H54 (cell line): ENCODE data around the gene CAPRIN1.

ENCODE experiments used
- DNase-seq: peaks from one replicate; pipeline ENCODE4 v3.0.0; 2011; ENCODE audit warnings: low spot score, mixed read lengths; ENCODE audit not compliant: insufficient read length
- FAIRE-seq: peaks from 3 replicates; lab custom pipeline; 2011; peaks lifted over from hg19 to GRCh38; lab: Jason Lieb, UNC
- POLR2A ChIP-seq: IDR thresholded peaks from 2 replicates; pipeline ENCODE4 v1.6.1; 2011; ENCODE audit warnings: low read depth, mild to moderate bottlenecking, low read length

The CAPRIN1 gene, protein sequence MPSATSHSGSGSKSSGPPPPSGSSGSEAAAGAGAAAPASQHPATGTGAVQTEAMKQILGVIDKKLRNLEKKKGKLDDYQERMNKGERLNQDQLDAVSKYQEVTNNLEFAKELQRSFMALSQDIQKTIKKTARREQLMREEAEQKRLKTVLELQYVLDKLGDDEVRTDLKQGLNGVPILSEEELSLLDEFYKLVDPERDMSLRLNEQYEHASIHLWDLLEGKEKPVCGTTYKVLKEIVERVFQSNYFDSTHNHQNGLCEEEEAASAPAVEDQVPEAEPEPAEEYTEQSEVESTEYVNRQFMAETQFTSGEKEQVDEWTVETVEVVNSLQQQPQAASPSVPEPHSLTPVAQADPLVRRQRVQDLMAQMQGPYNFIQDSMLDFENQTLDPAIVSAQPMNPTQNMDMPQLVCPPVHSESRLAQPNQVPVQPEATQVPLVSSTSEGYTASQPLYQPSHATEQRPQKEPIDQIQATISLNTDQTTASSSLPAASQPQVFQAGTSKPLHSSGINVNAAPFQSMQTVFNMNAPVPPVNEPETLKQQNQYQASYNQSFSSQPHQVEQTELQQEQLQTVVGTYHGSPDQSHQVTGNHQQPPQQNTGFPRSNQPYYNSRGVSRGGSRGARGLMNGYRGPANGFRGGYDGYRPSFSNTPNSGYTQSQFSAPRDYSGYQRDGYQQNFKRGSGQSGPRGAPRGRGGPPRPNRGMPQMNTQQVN

DNA sequence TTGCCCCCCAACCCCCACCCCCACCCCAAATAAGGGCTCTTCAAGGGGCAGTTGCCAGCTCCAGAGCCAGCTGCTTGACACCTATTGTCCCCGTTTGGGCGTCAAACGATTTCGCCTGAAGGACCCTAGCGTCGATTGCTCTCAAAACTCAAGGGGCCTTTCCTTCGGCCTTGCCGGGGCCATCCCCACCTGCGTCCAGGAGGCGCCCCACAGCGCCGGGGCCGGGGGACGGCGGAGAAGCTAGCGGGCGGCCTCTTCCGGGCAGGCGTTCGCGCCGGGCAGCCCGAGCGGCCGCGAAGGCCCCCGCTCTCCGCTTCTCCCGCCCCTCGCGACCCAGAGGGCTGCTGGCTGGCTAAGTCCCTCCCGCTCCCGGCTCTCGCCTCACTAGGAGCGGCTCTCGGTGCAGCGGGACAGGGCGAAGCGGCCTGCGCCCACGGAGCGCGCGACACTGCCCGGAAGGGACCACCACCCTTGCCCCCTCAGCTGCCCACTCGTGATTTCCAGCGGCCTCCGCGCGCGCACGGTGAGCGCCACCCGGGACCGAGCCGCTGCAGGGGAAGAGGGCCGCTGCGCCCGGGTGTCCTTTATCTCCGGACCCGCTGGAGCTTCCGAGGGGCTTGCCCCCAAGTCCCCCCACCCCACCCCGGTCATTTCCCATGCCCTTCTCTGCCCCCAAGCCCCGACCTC is at the start of gene CAPRIN1:
TSS of gene CAPRIN1 (plus strand) at position 383 of the 687 bp plus-strand sequence. CDS start 690 bp downstream, outside the sequence.
- TF ChIP-seq POLR2A = peak; percentile 97
- DNase-seq (peak; percentile 86), FAIRE-seq (no peak)

DNA sequence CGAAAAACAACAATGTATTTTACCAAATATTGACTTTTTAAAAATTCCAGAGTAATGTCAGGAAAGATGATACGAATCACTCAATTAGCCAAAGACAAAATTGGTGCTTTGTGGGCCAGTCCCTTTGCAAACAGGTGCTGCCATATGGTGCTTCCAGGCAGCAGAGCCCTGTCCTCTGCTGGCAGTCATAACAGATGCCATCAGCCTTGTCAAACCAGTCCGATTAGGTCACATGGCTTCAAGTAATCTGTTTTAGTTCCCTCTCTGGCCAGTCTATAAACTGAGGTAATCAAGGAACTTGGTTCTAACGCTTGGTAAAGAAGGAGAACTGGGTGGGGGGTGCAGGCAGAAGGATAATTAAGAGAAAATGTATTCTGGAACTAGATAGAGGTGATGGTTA is 49.1 kb upstream of the CAPRIN1 start:
- no peak for FAIRE-seq

DNA sequence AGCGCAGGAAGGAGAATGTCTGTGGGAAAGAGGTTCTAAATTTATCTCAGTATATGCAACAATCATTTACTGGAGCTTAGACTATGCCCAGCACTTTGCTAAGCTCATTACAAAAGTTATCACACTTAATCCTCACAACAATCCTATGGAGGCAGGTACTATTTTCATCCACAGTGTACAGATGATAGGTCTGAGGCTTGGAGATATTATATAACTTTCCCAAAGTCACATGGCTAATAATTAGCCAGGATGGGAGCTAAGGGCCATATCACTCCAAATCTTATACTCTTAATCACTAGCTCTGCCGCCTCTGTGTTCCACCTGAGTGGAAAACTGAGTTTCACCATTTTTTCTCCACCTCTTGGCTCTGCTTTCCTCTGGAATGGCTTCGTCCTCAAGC is 47.3 kb upstream of the CAPRIN1 start:
- DNase-seq = no peak
- no peak for FAIRE-seq
- no peak for TF ChIP-seq POLR2A

More for the DNA sequence above, 49.1 kb upstream of the CAPRIN1 start:
- TF ChIP-seq POLR2A = no peak
- no peak for DNase-seq

DNA sequence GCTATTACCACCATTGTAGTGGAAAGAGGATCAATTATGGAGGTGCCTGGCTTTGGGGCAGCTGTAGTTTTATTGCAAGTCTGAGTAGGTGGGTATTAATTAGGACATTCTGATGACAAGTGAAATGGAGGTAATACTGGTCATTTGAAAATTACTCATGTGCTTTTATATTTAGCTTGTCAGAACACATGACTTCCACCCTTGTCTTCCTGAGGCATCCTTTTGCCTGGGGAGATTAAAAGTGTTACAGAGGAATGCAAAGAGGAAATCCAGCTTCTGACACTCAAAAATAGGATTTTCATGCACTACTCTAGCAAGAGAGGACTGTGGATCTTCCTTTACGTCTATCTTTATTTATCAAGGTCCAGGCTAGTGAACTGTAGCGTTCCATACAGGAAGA is 44.7 kb upstream of the CAPRIN1 start:
- DNase-seq (no peak), FAIRE-seq (no peak)
- TF ChIP-seq POLR2A = no peak

DNA sequence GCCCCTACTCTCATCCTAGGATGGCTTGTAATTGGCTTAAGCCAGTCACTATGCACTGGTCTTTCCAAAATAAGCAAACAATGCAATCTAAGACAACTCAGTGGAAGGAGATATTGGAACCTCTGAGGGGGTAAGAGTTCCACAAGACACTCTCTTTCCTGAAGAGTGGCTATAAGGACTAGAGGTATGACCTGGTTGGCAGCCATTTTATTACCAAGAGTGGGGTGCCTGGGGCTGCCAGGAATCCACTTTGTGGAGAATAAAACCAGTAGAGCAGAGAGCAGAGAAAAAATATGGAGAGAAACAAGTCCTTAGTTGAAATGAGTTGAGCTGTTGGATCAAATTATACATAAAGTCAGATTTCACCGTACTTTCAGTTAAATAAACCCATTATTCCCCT is 38.8 kb upstream of the CAPRIN1 start:
- DNase-seq (no peak), FAIRE-seq (no peak)
- TF ChIP-seq POLR2A = no peak

GRCh38 chr11:34013898-34014571 is 37.5 kb upstream of the CAPRIN1 start:
- FAIRE-seq (no peak), DNase-seq (no peak)

GRCh38 chr11:34021977-34022735 is 29.4 kb upstream of the CAPRIN1 start:
- TF ChIP-seq POLR2A = no peak
- DNase-seq (no peak), FAIRE-seq (no peak)

More at GRCh38 chr11:34013898-34014571, 37.5 kb upstream of the CAPRIN1 start:
- no peak for TF ChIP-seq POLR2A

- TF ChIP-seq POLR2A = no peak
- no peak for FAIRE-seq
- no peak for DNase-seq
These were observed 25.1 kb upstream of the CAPRIN1 start for GRCh38 chr11:34026432-34026831.

DNA sequence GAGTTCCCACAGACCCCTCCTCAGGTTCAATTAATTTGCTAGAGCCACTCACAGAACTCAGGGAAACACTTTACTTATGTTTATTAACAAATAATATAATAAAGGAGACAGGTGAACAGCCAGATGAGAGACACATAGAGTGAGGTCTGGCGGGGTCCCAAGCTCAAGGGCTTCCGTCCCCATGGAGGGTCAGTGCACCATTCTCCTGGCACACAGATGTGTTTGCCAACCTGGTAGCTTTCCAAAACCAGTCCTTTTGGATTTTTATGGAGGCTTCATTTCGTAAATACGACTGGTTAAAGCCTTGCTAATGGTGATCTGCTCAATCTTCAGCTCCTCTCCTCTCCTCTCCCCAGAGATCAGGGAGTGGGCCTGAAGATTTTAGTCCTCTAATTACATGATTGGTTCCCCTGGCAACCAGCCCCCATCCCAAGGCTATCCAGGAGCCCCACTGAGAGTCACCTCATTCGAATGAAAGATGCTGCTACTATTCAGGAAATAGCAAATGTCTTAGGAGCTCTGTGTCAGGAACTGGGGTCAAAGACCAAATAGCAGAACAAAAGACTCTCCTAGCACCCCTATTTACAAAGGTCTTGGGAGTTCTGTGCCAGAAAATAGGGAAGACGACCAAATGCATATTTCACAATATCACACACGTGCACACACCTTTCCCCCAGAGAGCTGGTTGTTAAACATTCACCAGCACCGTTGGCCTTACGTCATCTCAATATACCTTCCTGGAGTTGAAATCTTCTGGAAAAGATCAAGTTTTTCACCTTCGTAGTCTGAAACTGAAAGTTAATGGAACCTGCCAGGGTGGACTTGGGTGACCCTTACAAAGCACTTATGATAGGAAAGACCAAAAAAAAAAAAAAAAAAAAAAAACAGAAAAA is 23.8 kb upstream of the CAPRIN1 start:
- TF ChIP-seq POLR2A = no peak
- DNase-seq (no peak), FAIRE-seq (no peak)

DNA sequence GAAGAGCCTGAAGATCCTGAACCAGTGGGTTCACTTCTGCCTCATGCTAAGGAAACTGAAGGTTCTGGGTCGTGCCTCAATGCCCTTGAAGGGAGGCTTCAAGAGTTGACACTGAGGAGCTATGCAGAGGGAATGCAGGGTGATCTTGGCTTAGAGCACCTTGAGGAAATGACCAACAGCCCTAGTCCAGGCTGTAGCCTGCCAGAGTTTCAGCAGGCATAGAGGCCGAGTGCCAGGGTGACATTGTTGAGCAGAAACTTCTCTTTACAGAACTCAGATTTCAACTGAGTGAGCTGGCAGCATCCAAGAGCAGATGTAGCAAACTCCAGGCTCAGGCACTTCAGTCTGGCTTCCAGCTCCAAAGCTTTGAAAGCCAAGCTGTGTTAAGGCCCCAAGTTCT is 23.1 kb upstream of the CAPRIN1 start:
- TF ChIP-seq POLR2A = no peak
- FAIRE-seq (no peak), DNase-seq (no peak)

- DNase-seq (no peak), FAIRE-seq (no peak)
- TF ChIP-seq POLR2A = no peak
These were observed 22.4 kb upstream of the CAPRIN1 start for GRCh38 chr11:34029176-34029575.

DNA sequence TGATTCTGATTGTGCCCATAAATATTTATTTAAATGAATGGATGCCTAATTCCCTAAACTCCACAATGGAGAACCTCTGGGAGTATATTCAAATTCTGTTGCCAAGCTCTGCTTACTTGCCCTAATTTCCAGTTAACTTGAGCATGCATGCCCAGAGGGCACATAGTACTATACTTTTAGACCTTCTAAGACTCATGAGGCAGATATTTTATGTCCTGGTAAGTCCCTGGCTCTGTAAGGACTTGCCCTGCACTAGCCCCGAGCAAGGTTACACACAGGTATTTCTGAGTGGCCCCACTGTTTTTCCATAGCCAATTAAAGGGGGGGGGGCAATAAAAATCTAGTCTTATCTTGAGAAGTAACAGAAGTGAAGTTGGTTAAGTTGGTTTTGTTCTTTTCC is 21.1 kb upstream of the CAPRIN1 start:
- TF ChIP-seq POLR2A = no peak
- DNase-seq (no peak), FAIRE-seq (no peak)
